ENCODE data around the gene CA11.

CA11 gene

DNA sequence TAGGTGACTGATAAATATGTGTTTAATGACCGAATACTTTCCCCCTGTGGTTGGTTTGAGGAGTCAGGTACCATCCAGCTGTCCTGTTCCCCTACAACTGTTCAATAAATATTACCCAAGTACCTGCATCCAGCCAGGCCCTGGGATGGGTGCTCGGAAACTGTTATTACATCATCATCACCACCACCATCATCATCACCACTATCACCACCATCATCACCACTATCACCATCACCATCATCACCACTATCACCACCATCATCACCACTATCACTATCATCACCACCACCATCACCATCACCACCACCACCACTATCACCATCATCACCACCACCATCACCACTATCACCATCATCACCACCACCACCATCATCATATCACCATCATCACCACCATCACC, 22.8 kb upstream of the CA11 start:
- Histone ChIP-seq H3K4me3 (ENCODE audit: low read depth, low read length, poor library complexity, severe bottlenecking) (no peak overlapping the region), H3K79me2 (ENCODE audit: insufficient read depth, low read length) (no peaks in the 10 kb centered on the region), H3K9me3 (ENCODE audit: low read length) (no peaks in the 10 kb centered on the region), H3K4me2 (ENCODE audit: low read length) (no peak overlapping the region), H3F3A (ENCODE audit: insufficient read depth, low read length) (no peaks in the 10 kb centered on the region), H3K36me3 (ENCODE audit: insufficient read depth, low read length) (no peaks in the 10 kb centered on the region), H3K9ac (ENCODE audit: low read length) (no peak overlapping the region), H3K4me1 (ENCODE audit: insufficient read depth, low read length, severe bottlenecking) (no peaks in the 10 kb centered on the region), H3K27me3 (ENCODE audit: insufficient read depth, low read length) (no peaks in the 10 kb centered on the region), H3K9me2 (ENCODE audit: low read depth, low read length) (no peaks in the 10 kb centered on the region), H3K27ac (ENCODE audit: low read depth, low read length, poor library complexity, severe bottlenecking) (no peak overlapping the region), H4K20me1 (ENCODE audit: insufficient read depth, low read length) (no peaks in the 10 kb centered on the region), H2AFZ (ENCODE audit: low read length) (no peak overlapping the region)
- TF ChIP-seq, protein P1, sequence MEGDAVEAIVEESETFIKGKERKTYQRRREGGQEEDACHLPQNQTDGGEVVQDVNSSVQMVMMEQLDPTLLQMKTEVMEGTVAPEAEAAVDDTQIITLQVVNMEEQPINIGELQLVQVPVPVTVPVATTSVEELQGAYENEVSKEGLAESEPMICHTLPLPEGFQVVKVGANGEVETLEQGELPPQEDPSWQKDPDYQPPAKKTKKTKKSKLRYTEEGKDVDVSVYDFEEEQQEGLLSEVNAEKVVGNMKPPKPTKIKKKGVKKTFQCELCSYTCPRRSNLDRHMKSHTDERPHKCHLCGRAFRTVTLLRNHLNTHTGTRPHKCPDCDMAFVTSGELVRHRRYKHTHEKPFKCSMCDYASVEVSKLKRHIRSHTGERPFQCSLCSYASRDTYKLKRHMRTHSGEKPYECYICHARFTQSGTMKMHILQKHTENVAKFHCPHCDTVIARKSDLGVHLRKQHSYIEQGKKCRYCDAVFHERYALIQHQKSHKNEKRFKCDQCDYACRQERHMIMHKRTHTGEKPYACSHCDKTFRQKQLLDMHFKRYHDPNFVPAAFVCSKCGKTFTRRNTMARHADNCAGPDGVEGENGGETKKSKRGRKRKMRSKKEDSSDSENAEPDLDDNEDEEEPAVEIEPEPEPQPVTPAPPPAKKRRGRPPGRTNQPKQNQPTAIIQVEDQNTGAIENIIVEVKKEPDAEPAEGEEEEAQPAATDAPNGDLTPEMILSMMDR (IDR thresholded peaks at IDR 0.05; ENCODE audit: low read length), result no peak
- TF ChIP-seq EZH2 (IDR thresholded peaks at IDR 0.05; ENCODE audit: borderline replicate concordance, low read length), result no peak

DNA sequence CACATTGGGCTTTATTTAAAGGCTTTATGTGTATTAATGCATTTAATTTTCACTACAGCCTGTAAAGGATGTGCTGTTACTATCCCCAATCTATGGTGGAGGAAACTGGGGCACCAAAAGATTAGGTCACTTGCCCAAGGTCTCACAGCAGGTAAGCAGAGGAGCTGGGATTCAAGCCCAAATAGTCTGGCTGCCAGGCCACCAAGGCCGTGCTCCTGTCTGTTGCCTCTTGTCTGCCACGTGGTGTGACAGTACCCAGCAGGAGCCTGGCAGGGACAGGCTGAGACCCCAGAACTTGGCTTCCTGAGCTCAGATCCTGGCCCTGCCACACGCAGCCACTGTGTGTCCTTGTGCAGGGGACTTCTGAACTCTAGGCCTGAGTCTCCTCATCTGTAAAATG, 22.3 kb upstream of the CA11 start:
- Histone ChIP-seq H3K9me2 (ENCODE audit: low read depth, low read length) (no peaks in the 10 kb centered on the region), H3K4me2 (ENCODE audit: low read length) (no peak overlapping the region), H3K36me3 (ENCODE audit: insufficient read depth, low read length) (no peaks in the 10 kb centered on the region), H4K20me1 (ENCODE audit: insufficient read depth, low read length) (no peaks in the 10 kb centered on the region), H3F3A (ENCODE audit: insufficient read depth, low read length) (no peaks in the 10 kb centered on the region), H3K79me2 (ENCODE audit: insufficient read depth, low read length) (no peaks in the 10 kb centered on the region), H3K27me3 (ENCODE audit: insufficient read depth, low read length) (no peaks in the 10 kb centered on the region), H3K9ac (ENCODE audit: low read length) (no peak overlapping the region), H3K4me1 (ENCODE audit: insufficient read depth, low read length, severe bottlenecking) (no peaks in the 10 kb centered on the region), H3K4me3 (ENCODE audit: low read depth, low read length, poor library complexity, severe bottlenecking) (no peak overlapping the region), H3K9me3 (ENCODE audit: low read length) (no peaks in the 10 kb centered on the region), H3K27ac (ENCODE audit: low read depth, low read length, poor library complexity, severe bottlenecking) (no peak overlapping the region), H2AFZ (ENCODE audit: low read length) (no peak overlapping the region)
- no peak for TF ChIP-seq EZH2 (IDR thresholded peaks at IDR 0.05; ENCODE audit: borderline replicate concordance, low read length)
- TF ChIP-seq, protein P1 (IDR thresholded peaks at IDR 0.05; ENCODE audit: low read length), result no peak

DNA sequence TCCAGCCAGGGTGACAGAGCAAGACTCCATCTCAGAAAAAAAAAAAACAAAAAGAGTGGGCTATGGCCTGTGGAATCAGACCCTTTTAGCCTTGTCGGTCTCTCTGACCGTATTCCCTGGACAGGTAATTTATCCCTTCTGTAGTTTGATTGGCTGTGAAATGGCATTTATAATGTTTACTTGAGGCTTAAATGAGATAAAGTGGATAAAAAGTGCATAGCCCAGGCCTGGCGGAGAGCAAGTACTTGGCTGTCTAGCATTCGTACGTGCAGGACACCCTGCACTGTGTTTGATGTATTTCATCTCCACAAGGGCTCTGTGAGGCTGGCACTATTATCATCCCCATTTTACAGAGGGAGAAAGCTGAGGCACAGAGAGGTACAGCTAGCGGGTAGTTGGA, 19.8 kb upstream of the CA11 start:
- Histone ChIP-seq H3F3A (ENCODE audit: insufficient read depth, low read length) (no peaks in the 10 kb centered on the region), H2AFZ (ENCODE audit: low read length) (no peak overlapping the region), H3K9ac (ENCODE audit: low read length) (no peak overlapping the region), H3K9me2 (ENCODE audit: low read depth, low read length) (no peaks in the 10 kb centered on the region), H4K20me1 (ENCODE audit: insufficient read depth, low read length) (no peaks in the 10 kb centered on the region), H3K27ac (ENCODE audit: low read depth, low read length, poor library complexity, severe bottlenecking) (no peak overlapping the region), H3K4me2 (ENCODE audit: low read length) (no peak overlapping the region), H3K4me3 (ENCODE audit: low read depth, low read length, poor library complexity, severe bottlenecking) (no peak overlapping the region), H3K9me3 (ENCODE audit: low read length) (no peaks in the 10 kb centered on the region), H3K36me3 (ENCODE audit: insufficient read depth, low read length) (no peaks in the 10 kb centered on the region), H3K4me1 (ENCODE audit: insufficient read depth, low read length, severe bottlenecking) (no peaks in the 10 kb centered on the region), H3K27me3 (ENCODE audit: insufficient read depth, low read length) (no peaks in the 10 kb centered on the region), H3K79me2 (ENCODE audit: insufficient read depth, low read length) (no peaks in the 10 kb centered on the region)
- TF ChIP-seq EZH2 (IDR thresholded peaks at IDR 0.05; ENCODE audit: borderline replicate concordance, low read length), result no peak
- TF ChIP-seq, protein P1 (IDR thresholded peaks at IDR 0.05; ENCODE audit: low read length), result no peak

All from OCI-LY1 (cell line).